ENCODE results near the gene SHD.

Gene SHD

DNA sequence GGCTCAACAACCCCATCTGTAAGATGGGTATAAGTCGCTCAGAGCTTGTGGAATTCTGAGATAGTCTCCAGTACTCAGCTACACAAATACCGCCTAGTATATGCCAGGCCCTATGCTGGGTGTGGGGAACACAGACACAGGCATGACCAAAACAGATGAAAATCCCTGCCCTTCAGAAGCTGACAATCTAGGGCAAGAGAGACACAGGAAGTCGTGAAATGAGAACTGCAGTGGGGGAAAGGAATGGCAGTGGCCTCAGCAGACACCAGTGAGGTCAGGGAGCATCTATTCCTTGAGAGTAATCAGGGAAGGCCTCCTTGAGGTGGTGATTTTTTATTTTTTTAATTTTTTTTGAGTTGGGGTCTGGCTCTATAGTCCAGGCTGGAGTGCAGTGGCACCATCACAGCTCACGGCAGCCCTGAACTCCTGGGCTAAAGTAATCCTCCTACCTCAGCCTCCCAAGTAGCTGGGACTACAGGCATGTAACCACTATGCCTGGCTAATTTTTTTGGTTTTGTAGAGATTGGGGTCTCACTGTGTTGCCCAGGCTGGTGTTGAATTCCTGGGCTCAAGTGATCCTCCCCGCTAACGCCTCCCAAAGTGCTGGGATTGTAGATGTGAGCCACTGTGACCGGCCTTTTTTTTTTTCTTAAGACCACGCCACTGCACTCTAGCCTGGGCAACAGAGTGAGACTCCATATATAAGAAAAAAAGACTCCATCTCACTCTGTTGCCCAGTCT is 19.9 kb downstream of the SHD start:
- no peak for DNase-seq (ENCODE audit: low read depth)

DNA sequence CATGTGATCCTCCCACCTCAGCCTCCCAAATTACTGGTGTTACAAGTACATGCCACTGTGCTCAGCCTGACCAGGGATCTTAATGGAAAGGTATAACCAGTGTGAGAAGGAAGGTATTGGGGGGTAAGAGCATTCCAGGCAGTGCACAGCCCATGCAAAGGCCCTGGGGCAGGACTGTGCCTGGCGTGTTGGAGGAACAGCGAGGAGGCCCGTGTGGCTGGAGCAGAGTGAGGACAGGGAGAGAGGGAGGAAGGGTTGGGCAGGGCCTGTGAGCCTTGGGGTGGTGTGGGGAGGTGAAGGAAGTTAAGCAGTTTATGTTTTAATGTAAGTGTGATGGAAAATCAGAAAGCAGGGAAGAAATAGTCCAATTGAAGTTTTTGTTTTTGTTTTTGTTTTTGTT is 21.5 kb downstream of the SHD start:
- no peak for DNase-seq (ENCODE audit: low read depth)

DNA sequence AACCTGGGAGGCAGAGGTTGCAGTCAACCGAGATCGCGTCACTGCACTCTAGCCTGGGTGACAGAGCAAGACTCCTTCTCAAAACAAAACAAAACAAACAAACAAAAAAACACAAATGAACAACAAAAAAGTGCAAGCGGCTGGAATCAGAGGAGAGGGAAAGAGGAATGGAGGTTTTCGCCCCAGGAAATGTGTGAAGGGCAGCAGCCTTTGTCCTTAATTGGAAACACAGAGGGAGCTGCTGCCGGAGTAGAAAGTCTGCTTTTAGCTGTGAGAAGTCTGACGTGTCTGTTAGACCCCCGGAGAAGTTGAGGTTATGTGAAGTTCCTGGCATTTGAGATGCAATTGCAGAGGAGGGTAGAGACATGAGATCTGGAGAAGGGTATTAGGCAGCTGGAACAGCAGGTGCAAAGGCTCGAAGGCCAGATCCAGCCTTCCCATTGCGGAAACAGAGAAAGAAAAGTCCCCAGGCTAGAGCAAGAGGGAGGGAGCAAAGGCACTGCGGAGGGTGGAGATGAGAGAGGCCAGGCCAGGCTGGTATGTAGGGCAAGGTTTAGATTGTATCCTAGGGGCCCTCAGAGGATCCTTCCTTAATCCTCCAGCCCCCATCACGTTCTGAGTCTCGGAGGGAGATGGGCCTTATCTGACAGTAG is 22.6 kb downstream of the SHD start:
- DNase-seq (ENCODE audit: low read depth), result no peak

DNA sequence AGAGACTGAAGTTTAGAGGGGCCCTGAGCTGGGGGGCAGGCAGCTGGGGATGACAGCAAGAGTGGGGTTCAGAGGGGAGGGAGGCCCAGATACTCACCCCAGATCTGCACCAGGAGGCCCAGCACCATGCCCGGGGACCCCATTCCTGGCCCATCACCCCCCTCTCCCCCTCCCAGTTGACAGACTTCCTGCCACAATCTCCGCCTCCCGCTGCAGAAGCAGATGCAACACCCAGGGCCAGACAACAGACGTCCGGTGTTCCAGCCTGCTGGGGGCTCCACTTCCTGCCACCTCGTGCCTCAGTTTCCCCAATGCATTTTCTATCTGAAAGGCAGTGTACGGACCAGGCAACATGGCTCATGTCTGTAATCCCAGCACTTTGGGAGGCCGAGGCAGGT is 23.2 kb downstream of the SHD start, which contains the start of gene TMIGD2:
TSS of gene TMIGD2 (minus strand) at position 147 of the 398 bp plus-strand sequence. CDS start at position 143, 4 bp downstream.
- no peak for DNase-seq (ENCODE audit: low read depth)

DNA sequence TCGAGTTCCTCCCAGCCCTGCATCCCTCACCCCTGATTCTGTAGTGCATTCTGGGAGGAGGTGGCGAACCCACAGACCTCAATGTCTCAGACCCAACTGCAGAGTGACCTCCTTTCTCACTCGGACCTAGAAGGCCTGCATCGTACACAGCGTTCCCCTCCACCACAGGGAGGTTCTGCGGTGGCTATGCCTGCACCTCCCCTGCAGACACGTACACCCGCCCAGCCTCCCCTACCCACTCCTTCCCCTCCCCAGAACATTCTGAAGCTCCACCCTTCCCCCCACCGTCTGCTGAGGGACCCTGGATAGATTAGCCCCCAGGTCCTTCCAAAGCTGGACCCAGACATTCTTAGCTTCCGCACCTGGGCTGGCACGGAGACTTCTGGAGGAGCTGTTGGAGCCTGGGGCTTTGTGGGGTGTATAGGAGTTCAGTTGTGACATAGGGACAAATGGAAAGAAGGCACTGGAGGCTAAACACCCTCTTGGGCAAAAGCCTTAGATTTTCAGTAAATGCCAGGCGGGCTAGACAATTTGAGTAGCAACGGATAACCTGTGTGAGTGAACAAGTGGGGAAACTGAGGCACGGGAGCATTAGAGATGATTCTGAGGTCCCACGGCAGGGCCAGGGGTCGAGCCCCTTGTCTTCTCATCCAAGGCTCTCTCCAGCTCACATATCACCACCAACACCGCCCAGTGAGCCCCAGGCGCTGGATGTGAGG is 24.9 kb downstream of the SHD start:
- DNase-seq (ENCODE audit: low read depth), result no peak

DNA sequence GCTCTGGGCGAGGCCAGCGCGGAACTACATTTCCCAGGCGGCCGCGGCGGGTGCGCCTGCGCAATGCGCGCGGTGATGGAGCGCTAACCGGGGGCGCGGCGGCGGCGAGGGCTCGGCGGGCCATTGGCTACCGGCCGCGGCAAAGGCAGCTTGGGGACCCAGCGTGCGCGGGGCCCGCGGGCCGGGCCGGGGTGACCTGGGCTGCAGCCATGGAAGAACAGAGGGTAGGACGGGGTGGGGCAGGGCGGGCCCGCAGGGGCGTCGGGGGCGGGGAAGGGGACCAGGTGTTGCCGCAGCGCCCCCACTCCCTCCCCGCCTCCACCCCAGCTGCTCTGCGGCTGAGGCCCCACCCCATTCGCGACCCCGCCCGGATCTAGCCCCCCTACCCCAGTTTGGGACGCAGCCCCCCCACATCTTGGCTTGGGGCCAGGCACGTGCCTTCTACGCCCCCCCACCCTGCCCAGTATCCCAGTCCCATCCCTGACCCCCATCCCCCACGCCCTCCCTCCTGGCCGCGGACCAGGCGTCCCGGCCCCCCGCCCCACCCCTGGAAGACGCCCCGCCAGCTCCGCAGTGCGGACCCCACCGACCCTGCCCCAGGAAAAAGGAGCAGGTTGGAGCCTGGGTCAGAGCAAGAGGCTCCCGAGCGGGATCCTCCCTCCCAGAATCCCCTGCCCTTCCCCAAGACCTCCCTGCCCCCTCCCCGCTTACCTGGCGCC is 25.6 kb downstream of the SHD start, which contains the start of gene FSD1:
TSS of gene FSD1 (plus strand) at position 61 of the 719 bp plus-strand sequence. CDS start at position 210, 149 bp downstream.
- DNase-seq (ENCODE audit: low read depth), result no peak

DNA sequence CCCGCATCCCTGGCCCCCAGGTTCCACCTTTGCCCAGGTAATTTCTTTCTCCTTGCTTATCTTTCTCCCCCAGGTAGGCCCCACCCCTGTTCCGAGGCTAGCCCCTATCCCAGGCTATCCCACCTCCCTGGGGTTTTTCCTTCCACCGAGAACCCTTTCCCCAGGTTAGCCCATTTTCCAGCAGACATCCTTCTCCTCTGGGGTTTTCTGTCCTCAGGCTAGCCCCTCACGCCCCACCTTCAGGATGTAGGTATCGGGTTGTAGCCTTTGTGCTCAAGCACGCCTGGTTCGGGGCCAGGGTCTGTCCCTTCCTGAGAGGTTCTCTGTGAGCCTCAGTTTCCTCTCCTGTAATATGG is 26.2 kb downstream of the SHD start:
- DNase-seq (ENCODE audit: low read depth), result no peak

DNA sequence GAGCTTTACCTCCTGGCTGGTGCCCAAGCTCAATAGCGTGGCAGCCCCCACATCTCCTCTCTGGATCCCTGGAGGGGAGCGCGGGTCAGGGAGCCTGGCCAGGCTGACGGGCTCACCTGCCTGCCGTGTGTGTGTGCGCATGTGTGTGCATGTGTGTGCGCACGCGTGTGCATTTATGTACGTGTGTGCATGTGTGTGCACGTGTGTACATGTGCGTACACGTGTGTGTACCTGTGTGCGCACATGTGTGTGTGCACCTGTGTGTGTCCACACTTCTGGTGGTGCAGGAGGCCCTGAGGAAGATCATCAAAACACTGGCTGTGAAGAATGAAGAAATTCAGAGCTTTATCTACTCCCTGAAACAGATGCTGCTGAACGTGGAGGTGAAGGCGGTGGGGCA is 26.6 kb downstream of the SHD start:
- DNase-seq (ENCODE audit: low read depth), result no peak

DNA sequence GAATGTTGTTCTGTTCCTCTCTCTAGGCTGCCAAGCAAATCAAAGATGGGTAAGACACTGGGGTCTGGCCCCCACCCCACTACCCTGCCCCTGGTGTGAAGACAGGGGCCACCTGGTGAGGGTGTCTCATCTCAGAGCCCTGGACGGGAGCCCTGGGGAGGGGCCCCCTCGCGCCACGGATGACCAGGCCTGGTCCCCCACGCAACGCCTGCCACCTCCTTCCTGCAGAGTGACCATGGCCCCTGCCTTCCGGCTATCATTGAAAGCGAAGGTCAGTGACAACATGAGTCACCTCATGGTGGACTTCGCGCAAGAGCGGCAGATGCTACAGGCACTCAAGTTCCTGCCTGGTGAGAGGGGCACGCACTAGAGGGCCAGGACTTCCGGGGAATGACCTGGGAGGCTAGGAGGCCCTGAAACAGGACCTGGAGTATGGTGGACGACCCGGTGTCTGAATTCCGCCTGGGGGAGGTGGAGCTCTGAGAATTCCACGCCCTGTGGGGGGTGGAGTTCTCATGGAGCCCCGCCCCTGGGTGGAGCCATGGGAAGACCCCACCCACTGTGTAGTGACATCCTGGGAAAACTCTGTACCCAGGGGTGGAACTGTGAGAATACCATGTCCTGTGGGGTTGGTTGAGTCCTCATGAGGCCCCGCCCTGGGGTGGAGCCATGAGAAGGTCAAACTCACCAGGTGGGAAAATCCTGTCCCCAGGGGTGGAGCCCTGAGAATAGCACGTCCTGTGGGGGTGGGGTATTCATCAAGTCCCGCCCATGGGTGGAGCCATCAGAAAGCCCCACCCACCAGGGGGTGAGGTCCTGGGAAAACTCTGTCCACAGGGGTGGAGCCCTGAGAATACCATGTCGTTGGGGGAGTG is 31.4 kb downstream of the SHD start:
- no peak for DNase-seq (ENCODE audit: low read depth)

DNA sequence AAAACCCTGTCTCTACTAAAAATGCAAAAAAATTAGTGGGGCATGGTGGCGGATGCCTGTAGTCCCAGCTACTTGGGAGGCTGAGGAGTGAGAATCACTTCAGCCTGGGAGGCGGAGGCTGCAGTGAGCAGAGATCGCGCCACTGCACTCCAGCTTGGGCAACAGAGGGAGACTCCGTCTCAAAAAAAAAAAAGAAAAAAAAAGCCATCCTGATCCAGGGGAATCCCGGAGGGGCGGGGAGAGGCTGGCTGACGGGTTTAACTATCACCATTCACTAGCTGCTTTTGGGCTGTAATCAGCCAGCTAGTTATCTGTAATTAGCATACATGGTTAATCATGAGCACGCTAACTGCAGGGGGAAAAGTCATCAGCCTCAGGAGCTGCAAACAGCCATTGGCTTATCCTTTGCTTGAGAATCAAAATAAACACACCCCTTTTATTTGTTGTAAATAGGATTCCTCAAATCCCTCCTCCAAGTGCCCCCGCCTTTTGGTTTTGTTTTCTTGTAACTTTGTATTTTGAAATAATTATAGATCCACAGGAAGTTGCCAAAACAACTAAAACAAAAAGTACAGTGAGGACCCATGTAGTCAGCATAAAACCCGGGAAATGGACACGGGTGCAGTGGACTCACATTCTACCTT is 34.9 kb downstream of the SHD start:
- no peak for DNase-seq (ENCODE audit: low read depth)

DNA sequence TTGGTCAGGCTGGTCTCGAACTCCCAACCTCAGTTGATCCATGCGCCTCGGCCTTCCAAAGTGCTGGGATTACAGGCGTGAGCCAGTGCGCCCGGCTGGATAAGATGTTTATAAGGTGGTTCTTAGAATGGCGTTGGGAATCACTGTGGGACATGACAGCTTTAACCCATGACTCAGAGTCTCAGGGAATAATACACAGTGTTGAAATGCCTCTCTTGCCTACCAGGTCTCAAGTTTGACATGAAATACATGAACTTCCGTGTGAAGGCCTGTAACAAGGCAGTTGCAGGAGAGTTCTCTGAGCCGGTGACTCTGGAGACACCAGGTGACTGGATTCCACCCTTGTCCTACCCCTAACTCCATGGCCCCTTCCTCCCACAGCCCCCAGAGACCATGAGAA is 37.9 kb downstream of the SHD start:
- no peak for DNase-seq (ENCODE audit: low read depth)

DNA sequence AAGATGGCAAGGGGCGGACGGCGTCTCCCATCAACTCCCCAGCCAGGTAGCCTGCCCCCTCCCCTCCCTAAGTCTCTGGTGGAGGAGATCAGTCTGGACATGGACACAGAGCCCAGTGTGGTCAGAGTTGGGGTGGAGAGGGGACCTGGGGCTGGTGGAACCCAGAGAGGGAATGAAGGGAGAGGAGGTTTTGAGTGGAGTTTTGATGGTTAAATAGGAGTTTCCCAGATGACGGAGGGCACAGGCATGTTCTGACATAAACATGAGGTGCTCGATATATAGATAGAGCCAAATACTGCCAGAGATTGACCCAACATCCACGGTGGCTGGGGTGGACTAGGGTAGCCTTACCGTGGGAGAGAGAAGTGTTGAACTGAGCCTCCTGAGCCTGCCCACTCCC is 39.4 kb downstream of the SHD start:
- DNase-seq (ENCODE audit: low read depth), result no peak

DNA sequence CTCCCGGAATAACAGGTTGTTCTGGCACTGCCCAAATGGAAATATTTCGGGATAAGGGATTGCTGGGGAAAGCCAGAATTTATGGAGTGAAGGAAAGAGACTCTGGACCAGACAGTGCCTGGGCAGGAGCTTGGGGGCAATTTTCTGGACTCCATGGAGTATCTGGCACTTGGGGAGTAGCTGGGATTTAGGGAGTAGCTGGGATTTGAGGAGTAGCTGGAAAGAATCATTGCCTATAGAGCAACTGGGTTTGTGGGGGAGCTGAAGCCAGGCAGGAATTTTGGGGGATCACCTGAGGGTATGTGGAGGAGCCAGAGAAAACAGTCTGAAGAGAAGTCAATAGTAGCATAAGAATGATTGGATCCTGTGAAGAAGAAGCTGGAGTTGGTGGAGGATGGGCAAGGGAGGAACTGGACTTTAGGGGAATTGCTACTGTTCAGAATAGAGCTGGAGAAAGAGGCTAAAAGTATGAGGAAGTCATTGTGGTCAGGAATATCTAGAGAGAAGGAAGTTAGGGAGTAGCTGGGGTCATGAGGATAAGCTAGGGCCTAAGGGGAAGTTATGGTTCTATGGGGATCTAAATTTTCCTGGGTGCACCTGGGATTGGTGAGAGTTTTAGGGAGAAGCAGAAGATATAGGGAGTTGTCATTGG is 40.1 kb downstream of the SHD start:
- DNase-seq (ENCODE audit: low read depth), result no peak

DNA sequence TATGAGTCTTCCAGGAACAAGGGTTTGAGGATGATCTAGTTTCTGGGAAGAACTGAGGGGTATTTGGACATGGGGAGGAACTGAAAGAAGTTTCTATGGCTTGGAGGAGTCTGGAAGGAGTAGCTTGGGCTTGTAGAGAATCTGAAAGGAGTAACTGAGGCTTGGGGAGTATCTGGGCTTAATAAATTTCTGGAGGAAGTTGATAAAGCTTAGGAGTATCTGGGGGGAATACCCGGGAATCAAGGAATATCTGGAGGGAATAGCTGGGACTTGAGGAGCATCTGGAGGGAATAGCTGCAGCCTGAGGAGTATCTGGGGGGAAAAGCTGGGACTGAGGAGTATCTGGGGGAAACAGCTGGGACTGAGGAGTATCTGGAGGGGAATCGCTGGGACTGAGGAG is 41.4 kb downstream of the SHD start:
- DNase-seq (ENCODE audit: low read depth), result no peak

DNA sequence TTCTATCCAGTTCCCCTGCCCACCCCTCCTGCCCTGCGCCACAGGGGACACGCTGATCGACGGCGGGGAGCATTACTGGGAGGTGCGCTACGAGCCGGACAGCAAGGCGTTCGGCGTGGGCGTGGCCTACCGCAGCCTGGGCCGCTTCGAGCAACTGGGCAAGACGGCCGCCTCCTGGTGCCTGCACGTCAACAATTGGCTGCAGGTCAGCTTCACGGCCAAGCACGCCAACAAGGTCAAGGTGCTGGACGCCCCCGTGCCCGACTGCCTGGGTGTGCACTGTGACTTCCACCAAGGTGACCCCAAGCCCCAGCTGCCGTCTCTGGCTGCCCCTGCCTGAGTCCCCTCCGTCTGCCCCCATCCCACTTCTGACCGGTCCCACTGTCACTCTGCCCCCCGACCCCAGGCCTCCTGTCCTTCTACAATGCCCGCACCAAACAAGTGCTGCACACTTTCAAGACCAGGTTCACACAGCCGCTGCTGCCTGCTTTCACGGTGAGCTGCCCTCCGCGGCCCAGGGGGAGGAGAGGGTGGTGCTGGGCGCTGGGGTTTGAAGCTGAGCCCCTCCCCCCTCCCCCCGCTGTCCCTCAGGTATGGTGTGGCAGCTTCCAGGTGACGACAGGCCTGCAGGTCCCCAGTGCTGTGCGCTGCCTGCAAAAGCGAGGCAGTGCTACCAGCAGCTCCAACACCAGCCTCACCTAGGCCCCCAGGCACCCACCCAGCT is 44.0 kb downstream of the SHD start:
- DNase-seq (ENCODE audit: low read depth), result no peak

DNA sequence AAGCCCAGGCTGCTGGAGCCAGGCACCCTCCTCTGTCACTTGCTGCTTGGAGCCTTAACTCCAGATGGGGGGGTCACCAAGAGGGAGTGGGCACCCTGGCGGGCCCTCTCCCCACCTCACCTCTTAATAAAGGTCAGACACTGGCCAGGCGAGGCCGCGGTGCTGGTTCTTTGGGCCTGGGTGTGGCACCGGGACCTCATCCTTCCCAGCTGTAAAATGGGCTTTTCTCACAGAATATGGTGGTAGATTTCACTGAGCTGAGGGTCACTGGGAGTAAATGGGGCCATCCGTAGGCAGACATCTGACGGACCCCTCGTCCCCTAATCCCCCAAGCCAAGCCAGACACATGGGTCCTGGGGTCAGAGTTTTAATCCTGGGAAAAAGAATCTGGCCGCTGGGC is 44.6 kb downstream of the SHD start:
- no peak for DNase-seq (ENCODE audit: low read depth)

DNA sequence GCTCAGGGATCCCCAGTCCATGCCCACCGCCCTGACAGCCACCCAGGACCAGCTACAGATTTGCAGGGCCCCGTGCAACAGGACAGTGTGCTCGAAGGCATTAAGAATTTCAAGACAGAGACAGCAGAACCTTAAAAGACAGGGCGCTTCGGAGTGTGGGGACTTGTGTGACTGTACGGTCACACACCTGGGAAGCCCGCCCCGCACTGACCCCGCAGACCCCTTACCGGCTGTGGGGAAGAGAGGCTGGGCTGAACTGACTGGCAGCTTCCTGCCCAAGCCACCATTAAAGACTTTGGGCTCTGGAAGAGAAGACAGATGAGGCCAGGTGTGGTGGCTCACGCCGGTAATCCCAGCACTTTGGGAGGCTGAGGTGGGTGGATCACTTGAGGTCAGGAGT is 45.2 kb downstream of the SHD start:
- DNase-seq (ENCODE audit: low read depth), result no peak

DNA sequence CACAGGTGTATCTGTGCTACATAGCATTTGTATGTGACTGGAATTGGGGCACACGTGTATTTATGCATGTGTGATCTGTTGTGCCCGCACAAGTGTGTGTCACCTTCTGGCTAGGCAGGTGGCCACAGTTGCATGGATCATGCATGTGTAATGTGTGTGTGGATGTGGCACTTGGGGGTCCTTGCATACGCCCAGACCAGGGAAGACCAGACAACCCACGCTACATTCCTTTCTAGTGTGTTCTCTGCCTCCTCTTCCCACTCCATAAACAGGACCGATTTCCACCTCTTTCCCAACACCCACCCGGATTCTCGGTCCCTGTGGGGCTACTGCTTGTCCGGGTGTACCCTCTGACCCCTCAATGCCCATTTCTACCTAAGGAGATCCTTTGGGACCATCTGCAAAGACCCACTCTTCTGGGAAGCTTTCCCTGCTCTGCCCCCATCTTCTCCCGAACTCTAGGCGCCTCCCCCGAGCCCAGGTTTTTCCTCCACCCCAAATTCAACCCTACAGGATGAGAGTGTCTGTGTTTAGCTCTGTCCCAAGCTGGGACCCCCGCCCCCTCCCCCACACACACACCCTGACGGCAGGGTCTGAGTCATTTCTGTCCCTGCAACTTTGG is 47.3 kb downstream of the SHD start:
- DNase-seq (ENCODE audit: low read depth), result no peak

DNA sequence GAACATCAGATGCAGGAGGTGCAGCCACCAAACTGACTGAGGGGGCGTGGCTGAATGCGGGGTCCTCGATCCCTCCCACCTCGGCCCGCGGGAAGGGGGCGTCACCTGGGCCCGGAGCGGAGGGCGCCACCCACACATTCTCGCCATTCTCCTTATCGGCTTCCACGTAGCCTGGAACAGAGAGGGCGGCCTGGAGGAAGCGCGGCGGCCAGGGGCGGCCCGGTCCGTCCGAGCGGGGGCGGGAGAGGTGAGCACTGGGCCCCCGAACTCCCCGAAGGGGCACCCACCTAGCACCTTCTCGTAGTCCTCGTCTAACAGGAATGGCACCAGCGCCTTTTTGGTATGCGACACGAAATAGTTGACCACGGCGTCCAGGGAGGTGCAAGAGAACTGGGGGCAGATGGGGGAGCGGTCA is 47.8 kb downstream of the SHD start:
- DNase-seq (ENCODE audit: low read depth), result no peak

Measured in HS-27A (cell line).